Measurements from ENCODE around the gene FBXW5. TPM values are rescaled to one million over a fixed set of nuclear protein-coding genes. Genes with fewer than 3 reads are reported as not detected.

FBXW5 gene
- polyA plus RNA-seq, 1 donor from 2014 or later, result 138 TPM

DNA sequence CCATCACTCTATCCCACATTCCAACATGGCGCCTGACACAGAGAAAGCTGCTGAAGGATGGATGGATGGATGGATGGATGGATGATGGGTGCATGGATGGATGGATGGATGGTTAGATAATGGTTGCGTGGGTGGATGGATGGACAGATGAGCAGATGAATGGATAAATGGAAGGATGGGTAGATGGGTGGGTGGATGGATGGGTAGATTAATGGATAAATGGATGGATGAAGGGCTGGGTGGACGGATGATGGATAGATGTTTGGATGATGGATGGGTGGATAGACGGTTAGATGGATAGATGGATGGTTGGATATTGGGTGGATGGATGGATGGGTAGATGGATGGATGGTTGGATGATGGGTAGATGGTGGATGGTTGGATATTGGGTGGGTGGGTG is 12.1 kb upstream of the FBXW5 start:
- H3K36me3 ChIP-seq (ENCODE audit: insufficient read depth, low read length), result no peaks in the 10 kb centered on the region
- H3K4me2 ChIP-seq (ENCODE audit: low read length), result no peak overlapping the region
- no peak overlapping the region for H3K4me3 ChIP-seq (ENCODE audit: low read length)
- H3K79me2 ChIP-seq (replicated peaks; ENCODE audit: insufficient read depth, low read length), result no peaks in the 10 kb centered on the region
- no peaks in the 10 kb centered on the region for H3K9me3 ChIP-seq (ENCODE audit: low read length)
- H3K9ac ChIP-seq (ENCODE audit: low read length), result no peak overlapping the region
- no peaks in the 10 kb centered on the region for H3F3A ChIP-seq (ENCODE audit: insufficient read depth, low read length, poor library complexity, severe bottlenecking)
- H2AFZ ChIP-seq (ENCODE audit: low read depth, low read length), result no peak overlapping the region
- no peak overlapping the region for H3K27ac ChIP-seq (ENCODE audit: low read length)
- TF ChIP-seq EP300 (conservative IDR thresholded peaks at IDR 0.05; ENCODE audit: poor library complexity, severe bottlenecking) (no peak), POLR2AphosphoS5 (IDR thresholded peaks at IDR 0.05) (no peak), MXI1 (conservative IDR thresholded peaks at IDR 0.05; ENCODE audit: poor library complexity, severe bottlenecking) (no peak), RAD21 (conservative IDR thresholded peaks at IDR 0.05) (no peak), SMC3 (conservative IDR thresholded peaks at IDR 0.05; ENCODE audit: poor library complexity) (no peak), EZH2 (IDR thresholded peaks at IDR 0.05; ENCODE audit: borderline replicate concordance, insufficient read depth, low read length, poor library complexity, severe bottlenecking) (no peak), TAF1 (IDR thresholded peaks at IDR 0.05; ENCODE audit: low read depth) (no peak)
- TF ChIP-seq, protein P1, sequence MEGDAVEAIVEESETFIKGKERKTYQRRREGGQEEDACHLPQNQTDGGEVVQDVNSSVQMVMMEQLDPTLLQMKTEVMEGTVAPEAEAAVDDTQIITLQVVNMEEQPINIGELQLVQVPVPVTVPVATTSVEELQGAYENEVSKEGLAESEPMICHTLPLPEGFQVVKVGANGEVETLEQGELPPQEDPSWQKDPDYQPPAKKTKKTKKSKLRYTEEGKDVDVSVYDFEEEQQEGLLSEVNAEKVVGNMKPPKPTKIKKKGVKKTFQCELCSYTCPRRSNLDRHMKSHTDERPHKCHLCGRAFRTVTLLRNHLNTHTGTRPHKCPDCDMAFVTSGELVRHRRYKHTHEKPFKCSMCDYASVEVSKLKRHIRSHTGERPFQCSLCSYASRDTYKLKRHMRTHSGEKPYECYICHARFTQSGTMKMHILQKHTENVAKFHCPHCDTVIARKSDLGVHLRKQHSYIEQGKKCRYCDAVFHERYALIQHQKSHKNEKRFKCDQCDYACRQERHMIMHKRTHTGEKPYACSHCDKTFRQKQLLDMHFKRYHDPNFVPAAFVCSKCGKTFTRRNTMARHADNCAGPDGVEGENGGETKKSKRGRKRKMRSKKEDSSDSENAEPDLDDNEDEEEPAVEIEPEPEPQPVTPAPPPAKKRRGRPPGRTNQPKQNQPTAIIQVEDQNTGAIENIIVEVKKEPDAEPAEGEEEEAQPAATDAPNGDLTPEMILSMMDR (IDR thresholded peaks at IDR 0.05; ENCODE audit: poor library complexity, severe bottlenecking), result no peak
- TF ChIP-seq, protein P2, sequence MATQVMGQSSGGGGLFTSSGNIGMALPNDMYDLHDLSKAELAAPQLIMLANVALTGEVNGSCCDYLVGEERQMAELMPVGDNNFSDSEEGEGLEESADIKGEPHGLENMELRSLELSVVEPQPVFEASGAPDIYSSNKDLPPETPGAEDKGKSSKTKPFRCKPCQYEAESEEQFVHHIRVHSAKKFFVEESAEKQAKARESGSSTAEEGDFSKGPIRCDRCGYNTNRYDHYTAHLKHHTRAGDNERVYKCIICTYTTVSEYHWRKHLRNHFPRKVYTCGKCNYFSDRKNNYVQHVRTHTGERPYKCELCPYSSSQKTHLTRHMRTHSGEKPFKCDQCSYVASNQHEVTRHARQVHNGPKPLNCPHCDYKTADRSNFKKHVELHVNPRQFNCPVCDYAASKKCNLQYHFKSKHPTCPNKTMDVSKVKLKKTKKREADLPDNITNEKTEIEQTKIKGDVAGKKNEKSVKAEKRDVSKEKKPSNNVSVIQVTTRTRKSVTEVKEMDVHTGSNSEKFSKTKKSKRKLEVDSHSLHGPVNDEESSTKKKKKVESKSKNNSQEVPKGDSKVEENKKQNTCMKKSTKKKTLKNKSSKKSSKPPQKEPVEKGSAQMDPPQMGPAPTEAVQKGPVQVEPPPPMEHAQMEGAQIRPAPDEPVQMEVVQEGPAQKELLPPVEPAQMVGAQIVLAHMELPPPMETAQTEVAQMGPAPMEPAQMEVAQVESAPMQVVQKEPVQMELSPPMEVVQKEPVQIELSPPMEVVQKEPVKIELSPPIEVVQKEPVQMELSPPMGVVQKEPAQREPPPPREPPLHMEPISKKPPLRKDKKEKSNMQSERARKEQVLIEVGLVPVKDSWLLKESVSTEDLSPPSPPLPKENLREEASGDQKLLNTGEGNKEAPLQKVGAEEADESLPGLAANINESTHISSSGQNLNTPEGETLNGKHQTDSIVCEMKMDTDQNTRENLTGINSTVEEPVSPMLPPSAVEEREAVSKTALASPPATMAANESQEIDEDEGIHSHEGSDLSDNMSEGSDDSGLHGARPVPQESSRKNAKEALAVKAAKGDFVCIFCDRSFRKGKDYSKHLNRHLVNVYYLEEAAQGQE (IDR thresholded peaks at IDR 0.05; ENCODE audit: borderline replicate concordance), result no peak
- no peaks in the 10 kb centered on the region for H3K27me3 ChIP-seq (ENCODE audit: insufficient read depth, low read depth, low read length)
- H3K9me2 ChIP-seq (ENCODE audit: insufficient read depth, low read length), result no peaks in the 10 kb centered on the region
- H4K20me1 ChIP-seq (ENCODE audit: insufficient read depth), result no peaks in the 10 kb centered on the region

DNA sequence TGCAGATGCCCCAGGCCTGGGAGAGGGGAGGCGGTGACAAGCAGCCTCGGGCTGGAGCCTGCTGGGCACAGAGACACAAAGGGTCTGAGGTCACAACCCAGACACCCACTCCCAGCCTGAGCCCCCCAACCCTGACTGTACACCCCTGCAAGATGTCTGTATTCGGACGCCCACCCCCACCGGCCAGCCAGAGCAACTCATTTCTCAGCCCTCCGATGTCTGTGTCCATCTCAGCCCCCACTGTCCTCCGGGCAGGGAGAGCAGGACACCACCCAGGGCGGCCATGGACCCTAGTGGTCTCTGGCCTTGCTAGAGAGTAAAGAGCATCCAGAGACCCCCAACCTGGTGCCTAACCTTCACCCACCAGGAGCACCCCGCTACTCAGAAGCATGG is 11.4 kb upstream of the FBXW5 start:
- no peaks in the 10 kb centered on the region for H3K36me3 ChIP-seq (ENCODE audit: insufficient read depth, low read length)
- no peak overlapping the region for H3K4me3 ChIP-seq (ENCODE audit: low read length)
- no peak overlapping the region for H3K27ac ChIP-seq (ENCODE audit: low read length)
- TF ChIP-seq EP300 (conservative IDR thresholded peaks at IDR 0.05; ENCODE audit: poor library complexity, severe bottlenecking), result no peak
- TF ChIP-seq, protein P2 (IDR thresholded peaks at IDR 0.05; ENCODE audit: borderline replicate concordance), result no peak
- TF ChIP-seq TAF1 (IDR thresholded peaks at IDR 0.05; ENCODE audit: low read depth), result no peak
- no peak for TF ChIP-seq MXI1 (conservative IDR thresholded peaks at IDR 0.05; ENCODE audit: poor library complexity, severe bottlenecking)
- no peak for TF ChIP-seq EZH2 (IDR thresholded peaks at IDR 0.05; ENCODE audit: borderline replicate concordance, insufficient read depth, low read length, poor library complexity, severe bottlenecking)
- TF ChIP-seq RAD21 (conservative IDR thresholded peaks at IDR 0.05), result no peak
- no peak for TF ChIP-seq SMC3 (conservative IDR thresholded peaks at IDR 0.05; ENCODE audit: poor library complexity)
- TF ChIP-seq, protein P1 (IDR thresholded peaks at IDR 0.05; ENCODE audit: poor library complexity, severe bottlenecking), result no peak
- no peak for TF ChIP-seq POLR2AphosphoS5 (IDR thresholded peaks at IDR 0.05)
- H3F3A ChIP-seq (ENCODE audit: insufficient read depth, low read length, poor library complexity, severe bottlenecking), result no peaks in the 10 kb centered on the region
- no peaks in the 10 kb centered on the region for H3K9me2 ChIP-seq (ENCODE audit: insufficient read depth, low read length)
- H3K79me2 ChIP-seq (replicated peaks; ENCODE audit: insufficient read depth, low read length), result no peaks in the 10 kb centered on the region
- no peak overlapping the region for H3K4me2 ChIP-seq (ENCODE audit: low read length)
- no peak overlapping the region for H3K9ac ChIP-seq (ENCODE audit: low read length)
- no peak overlapping the region for H2AFZ ChIP-seq (ENCODE audit: low read depth, low read length)
- no peaks in the 10 kb centered on the region for H4K20me1 ChIP-seq (ENCODE audit: insufficient read depth)
- no peaks in the 10 kb centered on the region for H3K9me3 ChIP-seq (ENCODE audit: low read length)
- H3K27me3 ChIP-seq (ENCODE audit: insufficient read depth, low read depth, low read length), result no peaks in the 10 kb centered on the region
